Neural progenitor cell (in vitro differentiated cells): ENCODE data around the gene NCAPG2. TPM values are rescaled to one million over a fixed set of nuclear protein-coding genes. Genes with fewer than 3 reads are reported as not detected.

Source experiments
- DNase-seq: peaks from one replicate; pipeline ENCODE4 v3.0.0-alpha.2; 2016; ENCODE audit warnings: low spot score
- H2AFZ ChIP-seq: fragments of 200-600 bp; sonication (generic); replicated peaks from 2 replicates; pipeline ENCODE4 v1.6.1; 2016; ENCODE audit warnings: antibody characterized with exemption
- H3F3A ChIP-seq: fragments of 200-600 bp; sonication (generic); 2 replicates; pipeline ENCODE4 v1.6.1; 2016; ENCODE audit warnings: antibody characterized with exemption, low read depth
- H3K27ac ChIP-seq: fragments of 200-600 bp; sonication (generic); 2 replicates; pipeline ENCODE4 v1.5.1; 2016; ENCODE audit warnings: mild to moderate bottlenecking
- H3K27me3 ChIP-seq: fragments of 200-600 bp; sonication (generic); 2 replicates; pipeline ENCODE4 v1.6.1; 2016; ENCODE audit warnings: mild to moderate bottlenecking, moderate library complexity
- H3K36me3 ChIP-seq: fragments of 200-600 bp; sonication (generic); 2 replicates; pipeline ENCODE4 v1.5.1; 2016
- H3K4me1 ChIP-seq: fragments of 200-600 bp; sonication (generic); 2 replicates; pipeline ENCODE4 v1.6.1; 2016; ENCODE audit warnings: mixed run types
- H3K4me2 ChIP-seq: fragments of 200-600 bp; sonication (generic); 2 replicates; pipeline ENCODE4 v1.6.1; 2016
- H3K4me3 ChIP-seq: fragments of 200-600 bp; sonication (generic); 2 replicates; pipeline ENCODE4 v1.5.1; 2016
- H3K79me2 ChIP-seq: fragments of 200-600 bp; sonication (generic); 2 replicates; pipeline ENCODE4 v1.6.1; 2016; ENCODE audit warnings: low read depth
- H3K9ac ChIP-seq: fragments of 200-600 bp; sonication (generic); 2 replicates; pipeline ENCODE4 v1.6.1; 2016
- H3K9me3 ChIP-seq: fragments of 200-600 bp; sonication (generic); 2 replicates; pipeline ENCODE4 v1.5.1; 2016; ENCODE audit warnings: low read depth
- H4K20me1 ChIP-seq: fragments of 200-600 bp; sonication (generic); 2 replicates; pipeline ENCODE4 v1.6.1; 2016; ENCODE audit warnings: low read depth
- H3K27ac Mint-ChIP-seq: 3 replicates; pipeline ENCODE4 v1.8.0; 2021; ENCODE audit warnings: mixed read lengths
- H3K27me3 Mint-ChIP-seq: 2 replicates; pipeline ENCODE4 v1.8.0; 2022; ENCODE audit warnings: low read depth, mild to moderate bottlenecking, inconsistent platforms, moderate library complexity, mixed read lengths; ENCODE audit not compliant: insufficient read depth
- H3K36me3 Mint-ChIP-seq: 3 replicates; pipeline ENCODE4 v1.8.0; 2021; ENCODE audit warnings: mixed read lengths
- H3K4me1 Mint-ChIP-seq: 3 replicates; pipeline ENCODE4 v1.8.0; 2021; ENCODE audit warnings: mixed read lengths
- H3K4me3 Mint-ChIP-seq: 3 replicates; pipeline ENCODE4 v1.8.0; 2021; ENCODE audit warnings: mild to moderate bottlenecking, moderate library complexity, mixed read lengths
- H3K9me3 Mint-ChIP-seq: 3 replicates; pipeline ENCODE4 v1.8.0; 2020; ENCODE audit warnings: mixed read lengths
- CTCF ChIP-seq: fragments of 200-600 bp; sonication (generic); IDR thresholded peaks from 2 replicates; pipeline ENCODE4 v1.5.1; 2017; ENCODE audit warnings: antibody characterized with exemption, mild to moderate bottlenecking
- EZH2 ChIP-seq: fragments of 200-600 bp; sonication (generic); IDR thresholded peaks from 2 replicates; pipeline ENCODE4 v1.6.1; 2017; ENCODE audit warnings: antibody characterized with exemption, mild to moderate bottlenecking, moderate library complexity
- EZH2phosphoT487 ChIP-seq: fragments of 200-600 bp; sonication (generic); IDR thresholded peaks from 2 replicates; pipeline ENCODE4 v1.6.1; 2017; ENCODE audit warnings: antibody characterized with exemption
- total RNA-seq: library from RNA; depleted of rRNA; stranded (reverse); fragments of >200 nt; gene quantifications from 2 replicates; pipeline ENCODE4 v1.2.3, GENCODE V29; 2015; ENCODE audit warnings: low replicate concordance

Gene NCAPG2
- total RNA-seq, 1 donor from 2014 or later, result 89.6 TPM

GRCh38 chr7:158612546-158612945, 92.1 kb downstream of the NCAPG2 start:
- Histone ChIP-seq H2AFZ (no peak overlapping the region), H3K4me1 (no peaks in the 10 kb centered on the region), H3K9ac (no peak overlapping the region), H3K4me2 (no peak overlapping the region), H3K27me3 (no peaks in the 10 kb centered on the region), H3K4me3 (no peak overlapping the region), H3K9me3 (no peaks in the 10 kb centered on the region), H4K20me1 (no peaks in the 10 kb centered on the region), H3K27ac (no peak overlapping the region), H3F3A (no peaks in the 10 kb centered on the region), H3K79me2 (no peaks in the 10 kb centered on the region), H3K36me3 (no peaks in the 10 kb centered on the region)
- Mint-ChIP-seq H3K36me3 (peaks cover 1% of the 10 kb centered on the region), H3K27ac (peak overlapping the region; percentile 18), H3K9me3 (no peaks in the 10 kb centered on the region), H3K4me1 (no peaks in the 10 kb centered on the region), H3K27me3 (no peaks in the 10 kb centered on the region), H3K4me3 (no peak overlapping the region)
- no peak for DNase-seq
- TF ChIP-seq EZH2 (no peak), CTCF (no peak), EZH2phosphoT487 (no peak)

GRCh38 chr7:158611541-158611940, 93.1 kb downstream of the NCAPG2 start:
- H3K4me2 ChIP-seq, result no peak overlapping the region
- TF ChIP-seq EZH2phosphoT487 (no peak), CTCF (no peak), EZH2 (no peak)
- Mint-ChIP-seq H3K4me1 (no peaks in the 10 kb centered on the region), H3K27ac (no peak overlapping the region), H3K36me3 (peaks cover 1% of the 10 kb centered on the region), H3K27me3 (no peaks in the 10 kb centered on the region), H3K9me3 (no peaks in the 10 kb centered on the region), H3K4me3 (no peak overlapping the region)
- H3K9ac ChIP-seq, result no peak overlapping the region
- H3F3A ChIP-seq, result no peaks in the 10 kb centered on the region
- H3K79me2 ChIP-seq, result no peaks in the 10 kb centered on the region
- H3K4me3 ChIP-seq, result no peak overlapping the region
- H3K9me3 ChIP-seq, result no peaks in the 10 kb centered on the region
- DNase-seq, result no peak
- H3K27ac ChIP-seq, result no peak overlapping the region
- H2AFZ ChIP-seq, result no peak overlapping the region
- H3K36me3 ChIP-seq, result no peaks in the 10 kb centered on the region
- H3K27me3 ChIP-seq, result no peaks in the 10 kb centered on the region
- no peaks in the 10 kb centered on the region for H4K20me1 ChIP-seq
- no peaks in the 10 kb centered on the region for H3K4me1 ChIP-seq

GRCh38 chr7:158609313-158609974, 95.2 kb downstream of the NCAPG2 start:
- Histone ChIP-seq H3K27ac (no peak overlapping the region), H3K9me3 (no peaks in the 10 kb centered on the region), H3K36me3 (no peaks in the 10 kb centered on the region), H3F3A (no peaks in the 10 kb centered on the region), H3K4me2 (no peak overlapping the region), H2AFZ (no peak overlapping the region), H3K4me3 (no peak overlapping the region), H4K20me1 (no peaks in the 10 kb centered on the region), H3K9ac (no peak overlapping the region), H3K79me2 (no peaks in the 10 kb centered on the region), H3K27me3 (no peaks in the 10 kb centered on the region), H3K4me1 (no peaks in the 10 kb centered on the region)
- H3K9me3 Mint-ChIP-seq, result no peaks in the 10 kb centered on the region
- TF ChIP-seq CTCF, result no peak
- no peak for TF ChIP-seq EZH2
- TF ChIP-seq EZH2phosphoT487, result no peak
- H3K27ac Mint-ChIP-seq, result no peak overlapping the region
- no peaks in the 10 kb centered on the region for H3K4me1 Mint-ChIP-seq
- no peak for DNase-seq
- no peaks in the 10 kb centered on the region for H3K27me3 Mint-ChIP-seq
- no peak overlapping the region for H3K4me3 Mint-ChIP-seq
- H3K36me3 Mint-ChIP-seq, result no peaks in the 10 kb centered on the region
